Upper lobe of right lung (tissue), 1 donor: ENCODE results near the gene RPS4Y2. TPM values are rescaled to one million over a fixed set of nuclear protein-coding genes. Genes with fewer than 3 reads are reported as not detected.

Experiments used
- ATAC-seq: fragments of 200-7000 bp; cut with Tn5 transposase; one replicate; pipeline ENCODE4 v1.9.1; 2020; ENCODE audit warnings: mild to moderate bottlenecking, moderate library complexity
- DNase-seq: peaks from one replicate; pipeline ENCODE4 v3.0.0-alpha.2; 2020
- H3K27ac ChIP-seq: fragments of 200-600 bp; one replicate; pipeline ENCODE4 v1.8.0; 2022
- H3K27me3 ChIP-seq: fragments of 200-600 bp; one replicate; pipeline ENCODE4 v1.8.0; 2022; ENCODE audit warnings: mild to moderate bottlenecking
- H3K36me3 ChIP-seq: fragments of 200-600 bp; one replicate; pipeline ENCODE4 v1.8.0; 2022
- H3K4me1 ChIP-seq: fragments of 200-600 bp; one replicate; pipeline ENCODE4 v1.8.0; 2022
- H3K4me3 ChIP-seq: fragments of 200-600 bp; one replicate; pipeline ENCODE4 v1.8.0; 2022; ENCODE audit warnings: mild to moderate bottlenecking
- H3K9me3 ChIP-seq: fragments of 200-600 bp; one replicate; pipeline ENCODE4 v1.8.0; 2022
- intact Hi-C: fragments of 100-400 bp; cut with DNase I; formaldehyde crosslinking; loops from one replicate; pipeline ENCODE4 v1.11.0; 2022
- total RNA-seq: library from RNA; stranded (reverse); fragmentation: NEBNext Ultra II Directional; extraction: Animal tissue kit (Norgen Biotek cat#: 25700); gene quantifications from one replicate; pipeline ENCODE4 v1.2.1, GENCODE V29; 2021
- TF ChIP-seq, protein P1 (sequence below): fragments of 200-600 bp; IDR thresholded peaks from one replicate; pipeline ENCODE4 v1.8.0; 2022; ENCODE audit warnings: antibody characterized with exemption
- donor health status: DM: no; HTN: yes; CAD: no; lungs with severe emphysema.

The RPS4Y2 gene
- total RNA-seq, 1 donor from 2014 or later = not detected

DNA sequence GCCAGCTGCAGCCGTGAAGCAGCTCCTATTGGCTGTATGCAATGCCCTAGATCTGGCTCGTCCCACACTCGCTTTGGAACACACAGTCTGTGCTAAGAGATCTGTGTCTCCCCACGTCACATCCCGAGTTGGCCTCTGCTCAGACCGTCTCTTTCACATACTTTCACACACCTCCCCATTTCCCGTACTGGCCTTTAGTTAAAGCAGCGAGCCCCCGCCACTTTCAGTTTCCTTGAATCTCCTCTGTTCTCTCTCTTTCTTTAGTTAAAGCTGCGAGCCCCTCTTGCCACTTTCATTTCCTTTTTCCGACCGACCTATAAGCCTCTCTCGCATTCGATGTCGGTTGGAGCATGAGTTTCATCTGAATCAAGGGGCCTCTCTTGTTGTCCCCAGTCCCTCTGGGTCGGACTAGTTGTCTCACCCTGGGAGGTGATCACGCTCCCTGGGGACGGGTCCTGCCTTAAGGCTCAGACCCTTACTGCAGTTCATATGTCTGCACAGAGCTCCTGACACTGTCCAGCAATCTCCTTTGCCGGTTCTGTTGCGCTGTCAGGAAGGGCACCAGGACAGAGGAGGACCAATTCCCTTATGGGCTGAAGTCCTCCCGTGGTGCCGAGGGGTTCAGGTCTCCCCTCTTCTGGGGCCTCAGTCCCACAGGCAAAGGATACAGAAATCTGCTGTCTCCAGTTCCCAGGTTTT lies 42.6 kb downstream of the RPS4Y2 start:
- Histone ChIP-seq H3K4me1 (no peaks in the 10 kb centered on the region), H3K4me3 (no peak overlapping the region), H3K27me3 (no peaks in the 10 kb centered on the region), H3K36me3 (no peaks in the 10 kb centered on the region), H3K27ac (no peak overlapping the region), H3K9me3 (no peaks in the 10 kb centered on the region)
- intact Hi-C loops = no loop called here
- no peak for ATAC-seq
- no peak for DNase-seq
- TF ChIP-seq, protein P1, sequence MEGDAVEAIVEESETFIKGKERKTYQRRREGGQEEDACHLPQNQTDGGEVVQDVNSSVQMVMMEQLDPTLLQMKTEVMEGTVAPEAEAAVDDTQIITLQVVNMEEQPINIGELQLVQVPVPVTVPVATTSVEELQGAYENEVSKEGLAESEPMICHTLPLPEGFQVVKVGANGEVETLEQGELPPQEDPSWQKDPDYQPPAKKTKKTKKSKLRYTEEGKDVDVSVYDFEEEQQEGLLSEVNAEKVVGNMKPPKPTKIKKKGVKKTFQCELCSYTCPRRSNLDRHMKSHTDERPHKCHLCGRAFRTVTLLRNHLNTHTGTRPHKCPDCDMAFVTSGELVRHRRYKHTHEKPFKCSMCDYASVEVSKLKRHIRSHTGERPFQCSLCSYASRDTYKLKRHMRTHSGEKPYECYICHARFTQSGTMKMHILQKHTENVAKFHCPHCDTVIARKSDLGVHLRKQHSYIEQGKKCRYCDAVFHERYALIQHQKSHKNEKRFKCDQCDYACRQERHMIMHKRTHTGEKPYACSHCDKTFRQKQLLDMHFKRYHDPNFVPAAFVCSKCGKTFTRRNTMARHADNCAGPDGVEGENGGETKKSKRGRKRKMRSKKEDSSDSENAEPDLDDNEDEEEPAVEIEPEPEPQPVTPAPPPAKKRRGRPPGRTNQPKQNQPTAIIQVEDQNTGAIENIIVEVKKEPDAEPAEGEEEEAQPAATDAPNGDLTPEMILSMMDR = no peak

DNA sequence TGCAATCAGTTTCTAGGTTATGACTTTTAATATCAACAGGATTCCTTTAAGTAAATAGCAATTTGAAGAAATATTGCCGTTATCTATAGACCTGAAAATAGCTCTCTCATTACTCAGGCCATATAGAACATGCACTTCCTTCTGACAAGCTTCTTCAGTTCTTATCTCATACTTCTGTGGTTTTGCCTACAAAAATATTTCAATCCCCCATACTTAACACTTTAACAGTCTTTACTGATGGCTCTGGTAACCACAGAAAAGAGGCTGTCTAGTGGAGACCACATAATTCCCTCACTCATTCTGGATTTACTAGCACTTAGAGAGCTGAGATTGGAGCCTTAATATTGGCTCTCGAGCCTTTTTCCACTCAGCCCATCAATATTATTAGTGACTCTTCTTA lies 46.8 kb downstream of the RPS4Y2 start:
- intact Hi-C loops = no loop called here
- Histone ChIP-seq H3K9me3 (no peaks in the 10 kb centered on the region), H3K36me3 (no peaks in the 10 kb centered on the region)

DNA sequence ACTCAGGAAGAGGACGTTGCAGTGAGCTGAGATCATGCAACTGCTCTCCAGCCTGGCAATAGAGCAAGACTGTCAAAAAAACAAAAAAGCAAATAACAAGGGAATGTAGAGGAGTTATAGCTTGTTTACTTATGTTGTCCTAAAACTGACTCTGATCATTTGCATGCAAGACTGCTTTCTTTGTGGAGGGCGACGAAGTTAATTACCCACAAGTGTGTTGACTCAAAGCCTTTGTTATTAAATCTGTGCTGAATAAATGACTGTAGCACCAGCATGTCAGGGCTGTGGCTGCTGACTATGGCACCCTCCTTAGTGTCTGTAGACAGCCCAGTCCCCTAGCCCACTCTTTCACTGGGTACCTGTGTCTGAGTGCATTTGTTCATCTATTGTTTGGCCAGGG lies 50.3 kb downstream of the RPS4Y2 start:
- no peaks in the 10 kb centered on the region for H3K36me3 ChIP-seq
- no peaks in the 10 kb centered on the region for H3K4me1 ChIP-seq
- no peak overlapping the region for H3K27ac ChIP-seq
- H3K4me3 ChIP-seq = no peak overlapping the region
- TF ChIP-seq, protein P1 = no peak
- no peaks in the 10 kb centered on the region for H3K27me3 ChIP-seq
- ATAC-seq (no peak), DNase-seq (no peak)
- H3K9me3 ChIP-seq = no peaks in the 10 kb centered on the region
- intact Hi-C loops = no loop called here

More for the DNA sequence above, 46.8 kb downstream of the RPS4Y2 start:
- DNase-seq (no peak), ATAC-seq (no peak)
- H3K4me3 ChIP-seq = no peak overlapping the region
- no peak overlapping the region for H3K27ac ChIP-seq
- H3K27me3 ChIP-seq = no peaks in the 10 kb centered on the region
- H3K4me1 ChIP-seq = no peaks in the 10 kb centered on the region
- TF ChIP-seq, protein P1 = no peak

DNA sequence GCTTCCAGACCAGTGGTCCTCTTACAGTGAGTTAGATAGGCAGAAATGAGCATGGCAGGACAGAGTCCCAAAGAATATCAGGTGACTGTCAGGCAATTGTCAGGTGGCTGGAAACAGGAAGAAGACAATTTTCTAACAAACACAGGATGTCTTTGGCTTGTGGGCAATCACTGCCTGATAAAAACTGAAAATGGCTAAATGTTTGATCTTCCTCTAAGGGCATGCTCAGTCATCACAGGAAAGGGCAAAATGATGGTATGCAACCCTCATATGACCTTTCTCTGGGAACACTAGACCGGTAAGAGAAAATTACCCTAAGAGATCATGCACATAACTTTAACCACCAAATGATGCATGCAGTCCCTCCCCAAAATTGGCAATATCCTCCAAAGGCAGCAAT lies 57.6 kb downstream of the RPS4Y2 start:
- Histone ChIP-seq H3K36me3 (no peaks in the 10 kb centered on the region), H3K4me3 (no peak overlapping the region), H3K27me3 (no peaks in the 10 kb centered on the region), H3K9me3 (no peaks in the 10 kb centered on the region), H3K4me1 (no peaks in the 10 kb centered on the region), H3K27ac (no peak overlapping the region)
- DNase-seq (no peak), ATAC-seq (no peak)
- TF ChIP-seq, protein P1 = no peak
- intact Hi-C loops = no loop called here

DNA sequence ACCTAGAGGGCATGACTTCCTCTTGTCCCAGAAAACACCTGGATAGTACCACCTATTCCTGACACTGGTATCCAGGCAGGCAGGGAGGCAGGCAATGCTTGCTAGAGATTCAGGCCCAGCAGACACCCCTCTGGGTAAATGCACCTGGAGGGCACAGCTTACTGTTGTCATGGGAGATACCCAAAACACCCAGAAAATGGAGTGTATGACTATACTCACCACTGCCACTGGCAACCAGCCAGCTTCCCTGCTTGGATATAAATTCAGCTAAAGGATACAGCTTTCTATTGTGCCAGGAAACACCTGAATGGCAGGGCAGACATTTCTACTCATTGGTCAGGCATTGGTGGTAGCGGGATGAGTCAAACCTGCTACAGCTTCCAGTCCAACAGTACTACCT lies 58.9 kb downstream of the RPS4Y2 start:
- intact Hi-C loops = no loop called here
- no peak overlapping the region for H3K4me3 ChIP-seq
- TF ChIP-seq, protein P1 = no peak

DNA sequence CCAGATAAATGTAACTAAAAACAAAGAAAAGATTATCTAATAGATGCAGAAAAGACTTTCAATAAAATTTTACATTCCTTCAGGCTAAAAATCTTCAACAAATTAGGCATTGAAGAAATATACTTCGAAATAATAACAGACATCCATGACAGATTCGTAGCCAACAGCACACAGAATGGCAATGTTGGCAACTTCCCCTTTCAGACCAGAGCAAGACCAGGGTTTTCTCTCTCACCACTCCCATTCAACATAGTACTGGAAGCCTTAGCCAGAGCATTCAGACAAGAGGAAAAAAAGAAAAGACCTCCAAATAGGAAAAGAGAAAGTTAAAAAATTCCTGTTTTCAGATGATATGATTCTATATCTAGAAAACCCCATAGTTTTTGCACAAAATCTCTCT lies 61.2 kb downstream of the RPS4Y2 start:
- H3K4me1 ChIP-seq = no peaks in the 10 kb centered on the region
- no peak overlapping the region for H3K4me3 ChIP-seq
- DNase-seq (no peak), ATAC-seq (no peak)
- no peaks in the 10 kb centered on the region for H3K36me3 ChIP-seq
- no peaks in the 10 kb centered on the region for H3K9me3 ChIP-seq
- no peak overlapping the region for H3K27ac ChIP-seq
- TF ChIP-seq, protein P1 = no peak
- intact Hi-C loops = no loop called here
- H3K27me3 ChIP-seq = no peaks in the 10 kb centered on the region

More for the DNA sequence above, 58.9 kb downstream of the RPS4Y2 start:
- no peak for ATAC-seq
- H3K27ac ChIP-seq = no peak overlapping the region
- no peak for DNase-seq
- H3K9me3 ChIP-seq = no peaks in the 10 kb centered on the region
- H3K27me3 ChIP-seq = no peaks in the 10 kb centered on the region
- no peaks in the 10 kb centered on the region for H3K4me1 ChIP-seq
- H3K36me3 ChIP-seq = no peaks in the 10 kb centered on the region
